Heart right ventricle (tissue), 16 donors: Measurements from ENCODE around the gene OCA2. TPM values are rescaled to one million over a fixed set of nuclear protein-coding genes. Genes with fewer than 3 reads are reported as not detected.

Experiments
- ATAC-seq, 8 donors: fragments of 200-7000 bp; cut with Tn5 transposase; one replicate each; pipeline ENCODE4 v1.9.1; 2020; ENCODE audit warnings: mild to moderate bottlenecking in 8 of 8, moderate library complexity in 8 of 8, moderate number of reproducible peaks in 1 of 8
- DNase-seq, 2 donors: peaks; one replicate each; pipeline ENCODE4 v3.0.0-alpha.2; 2020
- H3K27ac ChIP-seq, 10 donors: fragments of 200-600 bp; sonication (generic) in 2 of 10; one replicate each; pipeline versions ENCODE4 v1.5.0 to v1.8.0; 2020 to 2022; ENCODE audit warnings: mild to moderate bottlenecking in 3 of 10
- H3K27me3 ChIP-seq, 7 donors: fragments of 200-600 bp; one replicate each; pipeline ENCODE4 v1.8.0; 2021 to 2022; ENCODE audit warnings: mild to moderate bottlenecking in 2 of 7
- H3K36me3 ChIP-seq, 9 donors: fragments of 200-600 bp; sonication (generic) in 1 of 9; one replicate each; pipeline versions ENCODE4 v1.5.0 to v1.8.0; 2020 to 2022; ENCODE audit warnings: mild to moderate bottlenecking in 2 of 9
- H3K4me1 ChIP-seq, 9 donors: fragments of 200-600 bp; sonication (generic) in 1 of 9; one replicate each; pipeline versions ENCODE4 v1.5.0 to v1.8.0; 2020 to 2022; ENCODE audit warnings: mild to moderate bottlenecking in 4 of 9
- H3K4me3 ChIP-seq, 10 donors: fragments of 200-600 bp; sonication (generic) in 2 of 10; one replicate each; pipeline versions ENCODE4 v1.5.0 to v1.8.0; 2020 to 2022; ENCODE audit warnings: mild to moderate bottlenecking in 7 of 10, moderate library complexity in 2 of 10
- H3K9me3 ChIP-seq, 11 donors: fragments of 200-600 bp in 10 of 11; sonication (generic) in 2 of 11; one replicate each; pipeline versions ENCODE4 v1.5.0 to v1.8.0; 2013 to 2022; ENCODE audit warnings: mild to moderate bottlenecking in 2 of 11, control low read depth in 1 of 11, moderate library complexity in 1 of 11
- WGBS, 2 donors: extraction: QIAGEN DNeasy Blood & Tissue Kit; methylation state at CpG; one replicate each; pipeline ENCODE4 v1.1.7; 2013; ENCODE audit warnings: inconsistent platforms in 1 of 2; 5-methylcytosine and 5-hydroxymethylcytosine counted together
- intact Hi-C, 10 donors: fragments of 100-400 bp; cut with DNase I; formaldehyde crosslinking; loops; one replicate each; pipeline versions ENCODE4 v1.11.1 to v1.14.2; 2022
- polyA plus RNA-seq, 2 donors: library from polyadenylated mRNA; stranded (reverse); fragments of 200-250 nt; gene quantifications; one replicate each; pipeline ENCODE4 v1.2.3, GENCODE V29; 2013
- total RNA-seq, 10 donors: library from RNA; stranded (reverse); fragmentation: NEBNext Ultra II Directional in 3 of 10; extraction: Animal tissue kit (Norgen Biotek cat#: 25700) in 3 of 10; gene quantifications; one replicate each; pipeline versions ENCODE4 v1.2.1 to v1.2.4, GENCODE V29; 2021 to 2023
- TF ChIP-seq, protein P1 (sequence below), 9 donors: fragments of 200-600 bp; sonication (generic) in 2 of 9; IDR thresholded peaks; one replicate each; pipeline versions ENCODE4 v1.5.0 to v1.8.0; 2021 to 2022; ENCODE audit warnings: antibody characterized with exemption in 9 of 9, mild to moderate bottlenecking in 5 of 9, moderate library complexity in 1 of 9
- donor health status: Arrhythmogenic right ventricular cardiomyopathy.
- donor health status: ischemic (EF 13 %, LVEDD 7.1; RV severe dilation, severe dysfunction).
- donor health status: healthy with polysubstance abuse.
- donor health status: DM: no; HTN: yes; CAD: no.
- donor health status: DM: no; HTN: no; CAD: no.
- donor health status: ischemic (EF 25% LVEDD 6.9; RV normal size, moderate dysfunction).
- donor health status: ischemic (EF 25% LVEDD 5.7; RV mildly dilated, moderate dysfunction).
- donor health status: healthy.
- donor health status: DM: yes; HTN: yes; CAD: no.
- donor health status: Ischemic cardiomyopathy.
- donor health status: ischemic (EF 35%, LVEDD 5.7; RV mildly dilated, moderate dysfunction).
- donor health status: nonischemic (EF 11% LVEDD 7.7; RV severe dilation, severe dysfunction).
- donor health status: DM: yes; HTN: yes; CAD: no.
- donor health status: PGD.
- donor health status: ischemic (EF 29% LVEDD 5.4; RV normal size, mild dysfunction).
- donor health status: nonischemic (EF 23%, LVEDD 6.1; RV moderate dilation, normal function).

OCA2 gene
- total and polyA plus RNA-seq, 12 donors = 0.04 to 0.32 (median 0.17) TPM; not detected in 6

DNA sequence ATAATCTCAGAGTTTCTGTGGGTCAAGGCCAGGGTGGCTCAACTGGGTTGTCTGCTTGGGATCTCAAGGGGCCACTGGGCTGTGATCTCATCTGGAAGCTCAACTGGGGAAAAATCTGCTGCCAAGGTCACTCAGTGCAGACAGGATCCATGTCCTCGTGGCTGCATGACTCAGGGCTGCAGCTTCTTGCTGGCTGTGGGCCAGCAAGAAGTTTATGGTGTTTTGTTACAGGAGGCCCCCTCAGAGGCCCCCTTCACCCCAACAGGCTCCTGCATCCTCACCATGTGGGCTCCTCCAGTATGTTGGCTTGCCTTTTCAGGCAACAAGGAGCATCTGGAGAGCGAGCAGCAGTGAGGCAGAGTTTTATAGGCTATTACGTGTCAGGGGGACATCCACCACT is 14.6 kb downstream of the OCA2 start:
- peaks cover 0 to 9% (median 4%) of the 10 kb centered on the region in 9 donors for H3K4me1 ChIP-seq
- TF ChIP-seq, protein P1, sequence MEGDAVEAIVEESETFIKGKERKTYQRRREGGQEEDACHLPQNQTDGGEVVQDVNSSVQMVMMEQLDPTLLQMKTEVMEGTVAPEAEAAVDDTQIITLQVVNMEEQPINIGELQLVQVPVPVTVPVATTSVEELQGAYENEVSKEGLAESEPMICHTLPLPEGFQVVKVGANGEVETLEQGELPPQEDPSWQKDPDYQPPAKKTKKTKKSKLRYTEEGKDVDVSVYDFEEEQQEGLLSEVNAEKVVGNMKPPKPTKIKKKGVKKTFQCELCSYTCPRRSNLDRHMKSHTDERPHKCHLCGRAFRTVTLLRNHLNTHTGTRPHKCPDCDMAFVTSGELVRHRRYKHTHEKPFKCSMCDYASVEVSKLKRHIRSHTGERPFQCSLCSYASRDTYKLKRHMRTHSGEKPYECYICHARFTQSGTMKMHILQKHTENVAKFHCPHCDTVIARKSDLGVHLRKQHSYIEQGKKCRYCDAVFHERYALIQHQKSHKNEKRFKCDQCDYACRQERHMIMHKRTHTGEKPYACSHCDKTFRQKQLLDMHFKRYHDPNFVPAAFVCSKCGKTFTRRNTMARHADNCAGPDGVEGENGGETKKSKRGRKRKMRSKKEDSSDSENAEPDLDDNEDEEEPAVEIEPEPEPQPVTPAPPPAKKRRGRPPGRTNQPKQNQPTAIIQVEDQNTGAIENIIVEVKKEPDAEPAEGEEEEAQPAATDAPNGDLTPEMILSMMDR (IDR thresholded peaks at IDR 0.05) = no peak
- peaks cover 0 to 7% (median 0%) of the 10 kb centered on the region in 7 donors for H3K27me3 ChIP-seq
- intact Hi-C loops = no loop called here
- DNase-seq (no peak), ATAC-seq (no peak)
- H3K36me3 ChIP-seq = no peaks in the 10 kb centered on the region
- H3K4me3 ChIP-seq = no peak overlapping the region
- WGBS, 2 donors = 65 to 81% methylated on average over 3 of the region's 3 CpGs
- H3K27ac ChIP-seq = no peak overlapping the region
- peaks cover 0 to 7% (median 0%) of the 10 kb centered on the region in 11 donors for H3K9me3 ChIP-seq

DNA sequence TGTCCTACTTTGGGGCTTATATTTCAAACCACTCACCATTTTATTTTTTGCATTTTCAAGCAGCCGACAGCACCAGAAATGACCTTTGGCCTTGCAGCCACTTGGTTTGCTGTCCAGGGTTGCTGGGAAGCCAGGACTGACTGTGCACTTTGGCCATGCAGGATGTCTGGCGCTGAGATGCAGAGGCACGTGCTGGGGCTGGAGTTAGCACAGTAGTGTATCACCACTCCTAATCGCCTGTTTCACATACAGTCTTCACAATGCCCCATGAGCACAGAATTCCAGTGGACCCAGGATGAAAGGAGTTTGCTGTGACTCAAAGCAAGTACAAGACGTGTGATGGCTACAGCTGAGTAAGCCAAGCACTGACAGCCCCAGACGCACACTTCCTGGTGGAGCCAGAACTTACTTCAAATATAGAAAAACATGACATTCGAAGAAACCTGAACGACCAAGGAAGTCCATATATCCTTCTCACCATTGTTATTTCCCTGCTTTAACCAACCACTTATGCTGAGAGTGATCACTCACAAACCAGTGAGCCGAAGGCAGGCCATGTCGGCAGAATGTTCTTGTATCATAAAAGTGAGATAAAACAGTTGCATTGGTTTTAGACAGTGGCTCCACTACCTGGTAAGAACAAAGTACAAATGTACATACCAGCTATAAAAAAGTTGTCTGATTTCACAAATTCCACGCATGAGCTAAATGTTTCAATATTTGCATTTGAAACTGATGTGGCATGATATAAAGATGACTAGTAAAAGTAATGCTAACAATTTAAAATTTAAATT is 16.0 kb downstream of the OCA2 start:
- Histone ChIP-seq H3K4me3 (no peak overlapping the region), H3K27me3 (peaks cover 0 to 10% (median 0%) of the 10 kb centered on the region in 7 donors), H3K4me1 (peaks cover 0 to 9% (median 4%) of the 10 kb centered on the region in 9 donors), H3K36me3 (no peaks in the 10 kb centered on the region), H3K27ac (no peak overlapping the region), H3K9me3 (peaks cover 0 to 7% (median 0%) of the 10 kb centered on the region in 11 donors)
- no peak for DNase-seq
- ATAC-seq = no peak
- TF ChIP-seq, protein P1 (IDR thresholded peaks at IDR 0.05) = no peak
- 65% methylated on average over 11 of the region's 11 CpGs for WGBS, 2 donors
- intact Hi-C loops = no loop called here

DNA sequence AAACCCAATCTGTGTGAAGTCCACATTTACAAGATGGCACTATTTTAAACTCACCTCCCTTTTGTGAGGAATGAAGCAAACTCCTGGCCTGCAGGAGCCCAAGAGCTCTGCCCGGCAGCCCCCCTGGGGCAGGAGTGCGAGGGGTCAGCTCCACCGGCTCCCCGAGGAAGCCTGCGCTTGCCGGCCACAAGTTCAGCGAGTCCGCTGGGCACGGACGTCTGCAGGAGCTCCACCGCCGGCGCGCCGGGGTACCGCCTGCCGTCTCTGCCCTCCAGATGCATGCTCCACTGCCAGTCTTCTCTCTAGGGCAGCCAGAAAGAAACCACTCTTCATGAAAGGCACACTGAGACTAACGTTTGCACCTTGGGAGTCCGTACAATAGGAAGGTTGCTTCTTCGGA is 17.5 kb downstream of the OCA2 start:
- no peak for ATAC-seq
- Histone ChIP-seq H3K27ac (no peak overlapping the region), H3K9me3 (peaks cover 0 to 7% (median 0%) of the 10 kb centered on the region in 11 donors), H3K4me3 (no peak overlapping the region), H3K36me3 (no peaks in the 10 kb centered on the region), H3K4me1 (peaks cover 0 to 9% (median 4%) of the 10 kb centered on the region in 9 donors), H3K27me3 (peaks cover 0 to 10% (median 0%) of the 10 kb centered on the region in 7 donors)
- WGBS, 2 donors = 95 to 97% methylated on average over 20 of the region's 20 CpGs
- TF ChIP-seq, protein P1 (IDR thresholded peaks at IDR 0.05) = no peak
- no peak for DNase-seq
- intact Hi-C loops = no loop called here

- Histone ChIP-seq H3K36me3 (no peaks in the 10 kb centered on the region), H3K27ac (no peak overlapping the region), H3K4me3 (no peak overlapping the region), H3K4me1 (peaks cover 0 to 2% (median 0%) of the 10 kb centered on the region in 9 donors), H3K27me3 (peaks cover 0 to 10% (median 0%) of the 10 kb centered on the region in 7 donors), H3K9me3 (peaks cover 0 to 7% (median 0%) of the 10 kb centered on the region in 11 donors)
- intact Hi-C loops = no loop called here
- 61 to 65% methylated on average over 8 of the region's 8 CpGs for WGBS, 2 donors
- DNase-seq (no peak), ATAC-seq (no peak)
- TF ChIP-seq, protein P1 (IDR thresholded peaks at IDR 0.05) = no peak
Observed at GRCh38 chr15:28080386-28080785, 18.7 kb downstream of the OCA2 start.
